Measurements from ENCODE around the gene TUBA3E. TPM values are rescaled to one million over a fixed set of nuclear protein-coding genes. Genes with fewer than 3 reads are reported as not detected.
"Not testable (repeated sequence)": the region's sequence is repeated elsewhere in the genome, so short reads cannot be mapped to it uniquely, and the experiment has no call there.

TUBA3E gene
- total RNA-seq, 2 experiments from 2014 or later: not detected

DNA sequence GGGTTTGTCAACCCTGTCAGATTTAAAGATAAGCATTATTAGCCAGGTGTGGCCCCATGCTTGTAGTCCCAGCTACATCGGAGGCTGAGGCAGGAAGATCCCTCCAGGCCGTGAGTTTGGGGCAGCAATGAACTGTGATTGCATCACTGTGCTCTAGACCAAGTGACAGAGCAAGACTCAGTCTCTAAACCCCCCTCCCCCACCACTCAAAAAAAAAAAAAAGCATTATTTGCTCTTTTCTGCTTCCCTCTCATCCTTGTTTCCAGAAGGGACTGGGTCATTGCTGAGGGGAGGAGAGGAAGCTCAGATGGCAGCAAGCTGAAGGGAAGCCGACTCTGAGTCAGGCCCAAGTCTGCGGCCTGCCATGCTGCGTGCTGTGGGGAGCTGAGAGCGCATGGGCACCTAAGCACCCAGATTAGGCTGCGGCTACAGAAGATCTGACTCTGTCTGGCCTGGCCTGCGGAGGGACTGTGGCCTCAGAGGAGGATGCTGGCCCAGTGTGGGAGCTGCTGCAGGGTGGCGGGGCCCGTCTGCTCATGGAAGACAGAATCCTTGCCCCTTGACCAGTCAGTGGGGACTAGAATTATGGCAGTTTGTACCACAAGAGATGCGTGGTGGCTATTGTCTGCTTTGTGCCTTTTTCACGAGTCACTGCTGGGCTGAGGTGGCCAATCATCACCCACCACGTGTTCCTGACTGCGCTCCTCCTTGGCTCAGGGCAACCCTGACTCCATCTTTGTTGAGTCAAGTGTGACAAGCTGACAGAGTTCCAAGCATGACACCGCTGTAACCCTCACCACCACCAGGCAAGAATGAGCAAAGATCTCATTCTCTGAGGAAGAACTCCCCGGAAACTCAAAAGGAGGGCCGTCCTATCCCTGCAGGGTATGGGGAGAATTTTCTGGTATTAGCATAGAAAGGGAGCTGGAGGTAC lies 10.1 kb downstream of the TUBA3E start:
- H4K20me1 ChIP-seq (ENCODE audit: insufficient read depth, low read length); H3K9me3 ChIP-seq (ENCODE audit: low read length); H3K4me2 ChIP-seq (ENCODE audit: low read length); CTCF ChIA-PET (ENCODE audit: unreplicated experiment); BruUV-seq (replicated peaks); POLR2A ChIA-PET; H3K4me3 ChIP-seq (ENCODE audit: low read depth, low read length, poor library complexity, severe bottlenecking); DNase-seq (ENCODE audit: low spot score); H2AFZ ChIP-seq (ENCODE audit: low read length); H3K9me2 ChIP-seq (ENCODE audit: insufficient read depth, low read length); H3K4me1 ChIP-seq (ENCODE audit: insufficient read depth, low read length, poor library complexity, severe bottlenecking); intact Hi-C loops (cut with micrococcal nuclease; ENCODE audit: unreplicated experiment); H3K27ac ChIP-seq (ENCODE audit: low read depth, low read length, poor library complexity, severe bottlenecking): not testable (repeated sequence)
- Histone ChIP-seq H3K36me3 (ENCODE audit: insufficient read depth, low read length) (peaks cover 13% of the 10 kb centered on the region), H3K79me2 (ENCODE audit: insufficient read depth, low read depth, low read length) (peaks cover 15% of the 10 kb centered on the region)

DNA sequence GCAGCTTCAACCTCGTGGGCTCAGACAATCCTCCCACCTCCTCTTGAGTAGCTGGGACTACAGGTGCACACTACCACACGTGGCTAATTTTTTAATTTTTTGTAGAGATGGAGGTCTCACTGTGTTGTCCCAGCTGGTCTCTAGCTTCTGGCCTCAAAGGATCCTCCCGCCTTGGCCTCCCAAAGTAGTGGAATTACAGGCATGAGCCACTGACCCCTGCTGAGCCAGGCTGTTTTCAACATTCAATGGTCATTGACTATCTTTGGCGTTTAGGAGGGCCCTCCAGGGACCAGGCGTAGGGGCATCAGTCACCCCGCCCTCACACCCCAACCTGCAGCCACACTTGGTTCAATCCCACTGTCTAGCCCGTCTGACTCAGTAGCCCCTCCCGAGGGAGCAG lies 11.0 kb downstream of the TUBA3E start:
- ChIA-PET POLR2A (no interaction called here), CTCF (ENCODE audit: unreplicated experiment) (no interaction called here)
- DNase-seq (ENCODE audit: low spot score): no peak
- no peak overlapping the region for H3K4me2 ChIP-seq (ENCODE audit: low read length)
- no peak overlapping the region for H3K27ac ChIP-seq (ENCODE audit: low read depth, low read length, poor library complexity, severe bottlenecking)
- no TSS peak for BruUV-seq (replicated peaks)
- no peaks in the 10 kb centered on the region for H3K9me3 ChIP-seq (ENCODE audit: low read length)
- no peaks in the 10 kb centered on the region for H3K9me2 ChIP-seq (ENCODE audit: insufficient read depth, low read length)
- intact Hi-C loops (cut with micrococcal nuclease; ENCODE audit: unreplicated experiment): no loop called here
- no peak overlapping the region for H2AFZ ChIP-seq (ENCODE audit: low read length)
- peaks cover 22% of the 10 kb centered on the region for H3K79me2 ChIP-seq (ENCODE audit: insufficient read depth, low read depth, low read length)
- peaks cover 8% of the 10 kb centered on the region for H3K4me1 ChIP-seq (ENCODE audit: insufficient read depth, low read length, poor library complexity, severe bottlenecking)
- H4K20me1 ChIP-seq (ENCODE audit: insufficient read depth, low read length): no peaks in the 10 kb centered on the region
- H3K4me3 ChIP-seq (ENCODE audit: low read depth, low read length, poor library complexity, severe bottlenecking): no peak overlapping the region
- H3K36me3 ChIP-seq (ENCODE audit: insufficient read depth, low read length): peaks cover 17% of the 10 kb centered on the region
- no peak for TF ChIP-seq EZH2phosphoT487 (IDR thresholded peaks at IDR 0.05; ENCODE audit: borderline replicate concordance, low read depth, low read length)
- TF ChIP-seq, protein P1, sequence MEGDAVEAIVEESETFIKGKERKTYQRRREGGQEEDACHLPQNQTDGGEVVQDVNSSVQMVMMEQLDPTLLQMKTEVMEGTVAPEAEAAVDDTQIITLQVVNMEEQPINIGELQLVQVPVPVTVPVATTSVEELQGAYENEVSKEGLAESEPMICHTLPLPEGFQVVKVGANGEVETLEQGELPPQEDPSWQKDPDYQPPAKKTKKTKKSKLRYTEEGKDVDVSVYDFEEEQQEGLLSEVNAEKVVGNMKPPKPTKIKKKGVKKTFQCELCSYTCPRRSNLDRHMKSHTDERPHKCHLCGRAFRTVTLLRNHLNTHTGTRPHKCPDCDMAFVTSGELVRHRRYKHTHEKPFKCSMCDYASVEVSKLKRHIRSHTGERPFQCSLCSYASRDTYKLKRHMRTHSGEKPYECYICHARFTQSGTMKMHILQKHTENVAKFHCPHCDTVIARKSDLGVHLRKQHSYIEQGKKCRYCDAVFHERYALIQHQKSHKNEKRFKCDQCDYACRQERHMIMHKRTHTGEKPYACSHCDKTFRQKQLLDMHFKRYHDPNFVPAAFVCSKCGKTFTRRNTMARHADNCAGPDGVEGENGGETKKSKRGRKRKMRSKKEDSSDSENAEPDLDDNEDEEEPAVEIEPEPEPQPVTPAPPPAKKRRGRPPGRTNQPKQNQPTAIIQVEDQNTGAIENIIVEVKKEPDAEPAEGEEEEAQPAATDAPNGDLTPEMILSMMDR (conservative IDR thresholded peaks at IDR 0.05; ENCODE audit: low read length): no peak

DNA sequence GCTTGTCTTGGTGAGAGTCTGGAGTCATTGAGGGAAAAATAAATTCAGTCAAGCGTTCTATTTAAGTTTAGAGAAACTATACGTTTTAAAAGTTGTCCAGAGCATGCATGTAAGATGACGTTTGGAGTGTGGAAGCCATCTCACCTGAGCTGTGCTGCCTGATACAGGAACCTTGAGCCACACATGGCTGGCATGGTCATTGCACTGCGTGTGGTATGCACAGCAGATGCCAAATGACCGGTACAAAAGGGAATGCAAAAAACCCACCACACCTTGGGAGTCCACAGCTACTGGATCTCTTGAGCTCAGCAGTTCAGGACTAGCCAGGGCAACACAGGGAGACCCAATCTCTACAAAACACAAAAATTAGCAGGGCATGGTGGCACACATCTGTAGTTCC lies 11.8 kb downstream of the TUBA3E start:
- Histone ChIP-seq H4K20me1 (ENCODE audit: insufficient read depth, low read length) (no peaks in the 10 kb centered on the region), H3K4me3 (ENCODE audit: low read depth, low read length, poor library complexity, severe bottlenecking) (no peak overlapping the region), H2AFZ (ENCODE audit: low read length) (no peak overlapping the region), H3K4me2 (ENCODE audit: low read length) (no peak overlapping the region), H3K27ac (ENCODE audit: low read depth, low read length, poor library complexity, severe bottlenecking) (no peak overlapping the region), H3K36me3 (ENCODE audit: insufficient read depth, low read length) (peaks cover 17% of the 10 kb centered on the region), H3K79me2 (ENCODE audit: insufficient read depth, low read depth, low read length) (peaks cover 23% of the 10 kb centered on the region), H3K9me2 (ENCODE audit: insufficient read depth, low read length) (no peaks in the 10 kb centered on the region), H3K9me3 (ENCODE audit: low read length) (no peaks in the 10 kb centered on the region), H3K4me1 (ENCODE audit: insufficient read depth, low read length, poor library complexity, severe bottlenecking) (peaks cover 8% of the 10 kb centered on the region)
- CTCF ChIA-PET (ENCODE audit: unreplicated experiment): no interaction called here
- no TSS peak for BruUV-seq (replicated peaks)
- no peak for DNase-seq (ENCODE audit: low spot score)
- no peak for TF ChIP-seq EZH2phosphoT487 (IDR thresholded peaks at IDR 0.05; ENCODE audit: borderline replicate concordance, low read depth, low read length)
- TF ChIP-seq, protein P1 (conservative IDR thresholded peaks at IDR 0.05; ENCODE audit: low read length): no peak
- POLR2A ChIA-PET: no interaction called here
- intact Hi-C loops (cut with micrococcal nuclease; ENCODE audit: unreplicated experiment): no loop called here

Data from OCI-LY7 (cell line).